HTERT RPE-1 (cell line): ENCODE measurements around the gene MMP25.
"Not testable (repeated sequence)": the region's sequence is repeated elsewhere in the genome, so short reads cannot be mapped to it uniquely, and the experiment has no call there.

Experiments used
- in situ Hi-C: fragments of 300-500 bp; cut with MboI; formaldehyde crosslinking; loops from 4 replicates; pipeline ENCODE4 v1.14.3; 2020; ENCODE audit warnings: low sequenced_read_pairs

Gene MMP25

DNA sequence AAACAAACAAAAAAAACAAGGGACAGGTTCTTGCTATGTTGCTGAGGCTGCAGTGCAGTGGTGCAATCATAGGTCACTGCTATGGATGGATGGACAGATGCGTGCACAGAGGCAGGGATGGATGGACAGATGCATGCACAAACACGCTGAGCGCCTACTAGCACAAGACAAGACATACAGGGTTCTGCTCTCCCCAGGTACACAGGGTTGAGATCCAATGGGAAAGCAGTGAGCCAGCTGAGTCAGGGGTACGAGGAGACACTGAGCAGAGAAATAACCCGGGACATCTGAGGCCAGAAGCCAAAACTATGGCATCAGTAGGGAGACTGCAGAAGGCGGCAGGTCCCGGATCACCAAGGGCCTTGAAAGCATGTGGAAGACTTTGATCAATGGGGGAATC is 25.3 kb downstream of the MMP25 start:
- in situ Hi-C loops = no loop called here

DNA sequence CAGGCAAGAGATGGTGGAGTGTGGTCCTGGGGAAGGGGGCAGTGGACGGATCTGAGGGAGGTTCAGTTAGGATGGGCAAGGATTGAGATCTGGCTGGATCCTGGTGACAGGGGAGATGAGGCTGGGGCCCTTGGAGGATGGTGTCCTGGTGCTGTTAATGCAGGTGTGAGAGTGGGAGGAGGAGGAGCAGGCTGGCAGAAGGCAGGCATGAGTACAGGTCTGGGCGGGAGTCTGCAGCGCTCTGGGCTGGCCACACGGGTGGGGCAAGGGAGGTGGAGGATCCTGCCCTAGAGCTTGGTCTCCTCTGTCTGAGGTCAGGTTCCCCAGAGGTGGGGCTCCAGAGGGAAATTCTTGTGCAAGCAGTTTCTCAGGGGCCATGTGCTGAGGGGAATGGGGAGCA is 25.8 kb downstream of the MMP25 start:
- in situ Hi-C loops = not testable (repeated sequence)

DNA sequence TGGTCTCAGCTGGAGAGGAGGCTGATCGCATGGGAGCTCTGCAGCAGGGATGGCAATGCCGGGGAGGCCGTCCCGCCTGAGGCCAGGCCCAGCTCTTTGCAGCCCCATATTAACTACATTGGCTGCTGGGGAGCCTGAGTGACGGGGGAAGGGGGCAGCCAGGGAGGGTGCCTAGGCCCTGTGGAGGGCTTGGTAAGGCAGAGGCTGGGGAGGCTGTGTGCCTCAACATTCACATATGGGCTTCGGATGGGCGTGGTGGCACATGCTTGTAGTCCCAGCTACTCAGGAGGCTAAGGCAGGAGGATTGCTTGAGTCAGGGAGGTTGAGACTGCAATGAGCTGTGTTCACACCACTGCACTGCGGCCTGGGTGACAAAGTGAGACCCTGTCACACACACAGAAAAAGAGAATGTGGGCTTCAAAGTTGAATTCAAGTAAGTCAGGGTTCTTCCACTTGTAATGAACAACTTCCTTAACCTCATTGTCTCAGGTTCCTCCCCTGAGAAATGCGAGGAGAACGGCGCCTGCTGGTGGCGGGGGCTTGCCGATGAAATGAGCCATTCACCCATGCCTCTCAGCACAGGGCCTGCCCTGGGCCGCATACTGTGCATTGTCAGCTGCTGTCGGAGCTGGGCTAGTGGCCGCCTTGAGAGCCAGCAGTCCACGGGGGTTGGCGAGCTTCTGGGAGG is 26.4 kb downstream of the MMP25 start:
- in situ Hi-C loops = not testable (repeated sequence)

DNA sequence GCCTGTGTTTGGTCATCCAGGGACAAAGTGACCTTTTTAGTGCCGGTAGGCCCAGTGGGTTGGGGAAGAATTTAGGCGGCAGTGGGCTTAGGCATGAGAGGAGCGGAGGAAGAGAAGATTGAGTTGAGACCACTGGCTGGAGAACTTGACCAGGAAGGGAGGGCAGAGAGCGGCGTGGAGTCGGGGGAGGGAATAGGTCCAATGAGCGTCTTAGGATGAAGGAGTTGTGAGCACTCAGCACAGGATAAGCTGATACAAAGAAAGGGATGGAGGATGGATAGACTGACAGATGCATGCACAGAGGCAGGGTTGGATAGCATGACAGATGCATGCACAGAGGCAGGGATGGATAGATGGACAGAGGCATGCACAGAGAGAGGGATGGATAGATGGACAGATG is 27.1 kb downstream of the MMP25 start:
- in situ Hi-C loops = no loop called here

DNA sequence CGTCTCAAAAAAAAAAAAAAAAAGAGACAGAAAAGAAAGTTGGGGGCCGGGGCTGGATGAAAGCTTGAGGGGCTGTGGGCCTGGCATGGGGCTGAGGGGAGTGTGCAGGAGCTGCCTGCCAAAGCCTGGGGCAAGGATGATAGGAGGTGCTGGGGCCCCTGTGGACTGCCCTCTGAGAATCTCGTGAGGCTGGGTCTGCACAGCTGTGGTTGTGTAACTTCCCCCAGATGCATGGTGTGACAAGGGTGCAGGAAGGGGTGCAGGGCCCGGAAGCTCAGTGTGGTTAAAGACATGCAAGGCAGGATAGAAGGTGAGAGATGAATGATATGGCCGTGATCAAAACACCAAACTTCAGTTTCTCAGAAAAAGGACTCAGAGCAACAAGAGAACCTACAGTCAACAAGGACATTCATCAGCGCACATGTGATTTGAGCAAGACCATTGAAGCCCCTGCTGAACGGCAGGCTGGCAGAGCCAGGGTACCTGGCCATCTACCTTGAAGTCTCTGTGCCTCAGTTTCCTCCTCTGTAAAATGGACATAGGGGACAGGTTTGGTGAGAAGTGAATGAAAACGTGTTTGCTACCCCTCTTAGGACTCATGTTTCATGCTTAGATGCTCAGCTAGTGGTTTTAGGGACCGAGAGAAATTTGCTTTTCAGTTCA is 28.6 kb downstream of the MMP25 start:
- in situ Hi-C loops = no loop called here

DNA sequence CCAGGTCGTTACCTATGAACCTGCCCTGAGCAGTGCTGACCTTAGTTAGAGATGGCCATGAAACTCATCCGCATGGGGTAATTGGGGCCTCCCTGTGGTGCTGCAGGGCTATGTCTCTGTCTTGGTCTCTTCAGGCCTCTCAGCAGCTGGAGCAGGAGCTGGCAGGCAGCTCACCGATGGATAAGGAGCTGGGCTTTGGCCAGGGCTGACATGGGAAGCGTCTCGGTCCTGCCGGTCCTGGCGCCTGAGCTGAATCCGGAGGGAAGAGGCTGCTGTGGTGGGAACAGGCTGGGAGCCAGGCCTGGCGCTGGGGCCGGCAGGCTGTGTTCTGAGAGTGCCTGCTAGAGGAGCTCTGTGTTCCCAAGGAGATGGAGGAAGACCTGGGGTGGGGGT is 29.2 kb downstream of the MMP25 start:
- in situ Hi-C loops = no loop called here

DNA sequence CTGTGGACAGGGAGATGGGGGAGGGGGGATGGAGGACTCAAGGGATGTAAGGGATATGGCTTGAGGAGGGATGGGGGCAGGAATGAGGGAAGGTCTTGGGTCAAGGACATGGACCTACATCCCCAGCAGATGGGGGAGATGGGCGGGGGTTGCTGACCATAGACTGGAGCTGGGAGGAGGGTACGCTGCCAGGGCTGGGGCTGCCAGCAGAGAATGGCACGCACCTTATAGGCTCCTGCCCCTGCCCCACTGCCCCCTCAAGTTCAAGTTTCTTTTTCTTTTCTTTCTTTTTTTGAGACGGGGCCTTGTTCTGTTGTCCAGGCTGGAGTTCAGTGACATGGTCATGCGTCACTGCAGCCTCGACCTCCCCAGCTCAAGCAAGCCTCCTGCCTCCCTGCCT is 29.6 kb downstream of the MMP25 start:
- in situ Hi-C loops = not testable (repeated sequence)

DNA sequence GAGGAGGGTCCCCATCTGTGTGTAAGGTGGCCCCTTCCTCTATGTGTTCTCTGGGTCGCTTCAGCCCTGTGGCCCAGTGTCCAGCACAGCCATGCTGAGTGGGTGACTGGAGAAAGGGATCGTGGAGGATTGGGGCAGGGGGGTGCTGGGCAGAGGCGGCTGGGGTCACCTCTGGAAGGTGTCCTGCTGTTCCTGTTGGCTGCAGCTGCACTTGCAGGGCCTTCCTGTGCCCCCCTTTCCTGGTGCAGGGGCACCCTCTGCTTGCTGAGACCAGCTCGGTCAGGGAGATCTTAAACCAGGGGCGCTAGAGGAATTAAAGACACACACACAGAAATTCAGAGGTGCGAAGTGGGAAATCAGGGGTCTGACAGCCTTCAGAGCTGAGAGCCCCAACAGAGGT is 30.2 kb downstream of the MMP25 start:
- in situ Hi-C loops = no loop called here

DNA sequence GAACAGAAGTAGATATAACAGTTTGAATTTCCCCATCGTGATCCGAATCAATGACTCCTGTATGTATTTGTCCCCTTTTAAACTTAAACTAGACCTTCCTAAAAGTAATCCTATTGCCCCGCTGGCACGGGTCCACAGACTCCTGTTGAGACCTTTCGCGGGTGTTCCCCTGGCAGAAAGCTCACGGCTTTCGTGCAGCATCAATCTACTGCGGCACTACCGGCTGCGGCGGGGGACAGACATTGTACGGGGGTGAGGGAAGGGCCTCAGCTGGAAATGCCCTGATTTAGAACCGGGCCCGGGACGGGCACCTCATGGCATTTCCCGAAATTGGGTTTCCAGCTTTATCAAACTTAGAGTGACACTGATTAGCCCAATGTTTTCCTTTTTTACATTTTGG is 33.7 kb downstream of the MMP25 start:
- in situ Hi-C loops = no loop called here

DNA sequence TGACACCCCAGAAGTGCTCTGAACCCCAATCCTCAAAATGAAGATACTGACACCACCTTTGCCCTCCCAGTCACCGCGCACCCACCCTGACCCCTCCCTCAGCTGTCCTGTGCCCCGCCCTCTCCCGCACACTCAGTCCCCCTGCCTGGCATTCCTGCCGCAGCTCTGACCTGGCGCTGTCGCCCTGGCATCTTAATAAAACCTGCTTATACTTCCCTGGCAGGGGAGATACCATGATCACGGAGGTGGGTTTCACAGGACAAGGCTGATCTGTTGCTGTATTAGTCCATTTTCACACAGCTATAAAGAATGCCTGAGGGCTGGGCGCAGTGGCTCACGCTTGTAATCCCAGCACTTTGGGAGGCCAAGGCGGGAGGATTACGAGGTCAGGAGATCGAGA is 35.6 kb downstream of the MMP25 start:
- in situ Hi-C loops = not testable (repeated sequence)

DNA sequence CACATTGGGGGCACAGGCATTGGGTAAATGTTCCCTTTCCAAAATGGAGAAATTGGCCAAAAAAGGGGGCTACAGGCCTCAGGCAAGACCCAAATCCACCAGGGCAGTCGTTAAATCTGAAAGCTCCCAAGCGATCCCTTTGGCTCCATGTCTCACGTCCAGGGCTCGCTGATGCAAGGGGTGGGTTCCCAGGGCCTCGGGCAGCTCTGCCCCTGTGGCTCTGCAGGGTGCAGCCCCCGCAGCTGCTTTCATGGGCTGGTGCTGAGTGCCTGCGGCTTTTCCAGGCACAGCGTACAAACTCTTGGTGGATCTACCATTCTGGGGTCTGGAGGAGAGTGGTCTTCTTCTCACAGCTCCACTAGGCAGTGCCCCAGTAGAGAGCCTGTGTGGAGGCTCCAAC is 37.0 kb downstream of the MMP25 start:
- in situ Hi-C loops = not testable (repeated sequence)

DNA sequence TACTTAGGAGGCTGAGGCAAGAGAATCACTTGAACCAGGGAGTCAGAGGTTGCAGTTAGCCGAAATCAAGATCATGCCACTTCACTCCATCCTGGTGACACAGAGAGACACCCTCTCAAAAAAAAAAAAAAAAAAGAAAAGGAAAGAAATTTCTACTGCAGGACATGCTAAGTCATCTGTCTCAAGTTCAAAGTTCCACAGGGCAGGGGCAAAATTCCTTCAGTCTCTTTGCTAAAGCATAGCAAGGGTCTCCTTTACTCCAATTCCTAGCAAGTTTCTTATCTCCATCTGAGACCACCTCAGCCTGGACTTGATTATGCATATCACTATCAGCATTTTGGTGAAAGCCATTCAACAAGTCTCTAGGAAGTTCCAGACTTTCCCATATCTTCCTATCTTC is 38.1 kb downstream of the MMP25 start:
- in situ Hi-C loops = no loop called here

DNA sequence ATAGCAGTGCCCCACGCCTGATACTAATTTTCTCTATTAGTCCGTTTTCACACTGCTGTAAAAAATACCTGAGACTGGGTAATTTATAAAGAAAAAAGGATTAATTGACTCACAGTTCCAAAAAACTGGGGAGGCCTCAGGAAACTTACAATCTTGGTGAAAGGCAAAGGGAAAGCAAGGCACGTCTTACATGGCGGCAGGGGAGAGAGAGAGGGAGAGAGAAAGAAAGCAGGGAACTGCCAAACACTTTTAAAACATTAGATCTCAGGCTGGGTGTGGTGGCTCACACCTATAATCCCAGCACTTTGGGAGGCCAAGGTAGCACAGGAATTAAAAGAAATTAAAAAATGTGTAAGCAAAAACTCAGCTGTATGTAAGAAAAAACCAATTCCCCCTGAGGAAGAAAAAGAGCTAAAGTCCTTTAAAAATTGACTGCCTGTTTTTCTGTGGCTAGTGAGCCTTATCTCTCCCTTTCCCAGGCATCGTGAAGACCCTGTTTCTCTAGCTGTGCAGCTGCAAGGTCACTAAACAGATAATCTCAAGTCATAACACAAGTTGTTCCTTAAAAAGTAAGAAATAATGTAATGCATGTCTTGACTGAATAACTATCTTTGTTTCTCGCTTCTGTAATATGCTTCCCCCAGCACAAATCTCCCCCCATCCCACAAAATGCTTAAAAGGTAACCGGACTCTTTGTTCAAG is 38.8 kb downstream of the MMP25 start:
- in situ Hi-C loops = no loop called here

DNA sequence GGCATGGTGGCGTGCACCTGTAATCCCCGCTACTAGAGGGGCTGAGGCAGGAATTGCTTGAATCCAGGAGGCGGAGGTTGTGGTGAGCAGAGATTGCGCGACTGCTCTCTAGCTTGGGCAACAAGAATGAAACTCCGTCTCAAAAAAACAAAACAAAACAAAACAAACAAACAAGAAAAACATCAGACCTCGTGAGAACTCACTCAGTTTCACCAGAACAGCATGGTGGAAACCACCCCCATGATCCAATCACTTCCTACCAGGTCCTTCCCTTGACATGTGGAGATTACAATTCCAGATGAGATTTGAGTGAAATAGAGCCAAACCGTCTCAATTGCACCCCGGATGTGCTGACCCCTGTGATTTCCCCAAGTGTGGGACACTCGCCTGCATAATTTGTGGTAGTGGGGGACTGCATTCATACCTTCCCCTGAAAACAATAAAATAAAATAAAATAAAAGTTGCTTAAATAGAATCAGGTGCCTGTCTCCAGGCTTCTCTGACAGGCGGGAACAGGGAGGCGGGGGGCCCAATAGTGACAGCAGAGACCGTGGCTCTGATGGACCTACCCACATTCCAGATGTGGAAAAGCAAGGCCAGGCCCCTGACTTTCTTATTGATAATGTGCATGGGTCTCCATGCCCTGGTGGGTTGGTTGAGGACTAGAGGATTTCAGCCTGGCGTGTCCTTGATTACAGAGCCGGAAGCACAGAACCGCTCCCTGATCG is 39.7 kb downstream of the MMP25 start:
- in situ Hi-C loops = no loop called here

DNA sequence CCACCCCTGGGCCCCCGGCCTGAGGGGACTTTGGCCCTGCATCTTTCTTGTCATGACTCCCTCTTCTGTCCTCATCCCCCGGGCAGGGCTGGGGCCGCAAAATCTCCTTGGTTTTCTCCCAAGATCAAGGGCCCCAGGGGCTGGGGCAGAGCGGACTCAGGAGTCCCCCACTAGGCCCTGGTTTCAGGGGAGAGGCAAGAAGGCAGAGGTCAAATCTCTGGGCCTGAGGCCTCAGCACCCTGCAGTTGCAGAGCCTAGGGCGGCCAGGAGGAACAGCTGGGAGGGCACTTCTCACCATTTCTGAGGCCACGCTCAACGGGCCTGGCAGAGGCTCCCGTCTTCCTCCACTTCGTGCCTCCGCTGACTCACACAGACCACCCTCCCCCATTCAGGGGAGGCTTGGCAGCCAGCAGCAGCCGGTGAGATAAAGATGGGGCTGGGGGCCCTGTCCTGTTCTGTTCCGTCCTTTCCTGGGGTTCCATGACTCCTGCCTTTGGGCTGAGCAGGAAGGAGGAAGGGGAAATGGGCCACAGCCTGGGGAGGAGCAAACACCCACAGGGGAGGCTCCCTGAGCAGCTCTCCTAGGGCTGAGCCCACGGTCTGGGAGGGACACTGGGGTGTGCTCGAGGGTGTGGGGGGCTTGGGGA is 40.4 kb downstream of the MMP25 start:
- in situ Hi-C loops = no loop called here

DNA sequence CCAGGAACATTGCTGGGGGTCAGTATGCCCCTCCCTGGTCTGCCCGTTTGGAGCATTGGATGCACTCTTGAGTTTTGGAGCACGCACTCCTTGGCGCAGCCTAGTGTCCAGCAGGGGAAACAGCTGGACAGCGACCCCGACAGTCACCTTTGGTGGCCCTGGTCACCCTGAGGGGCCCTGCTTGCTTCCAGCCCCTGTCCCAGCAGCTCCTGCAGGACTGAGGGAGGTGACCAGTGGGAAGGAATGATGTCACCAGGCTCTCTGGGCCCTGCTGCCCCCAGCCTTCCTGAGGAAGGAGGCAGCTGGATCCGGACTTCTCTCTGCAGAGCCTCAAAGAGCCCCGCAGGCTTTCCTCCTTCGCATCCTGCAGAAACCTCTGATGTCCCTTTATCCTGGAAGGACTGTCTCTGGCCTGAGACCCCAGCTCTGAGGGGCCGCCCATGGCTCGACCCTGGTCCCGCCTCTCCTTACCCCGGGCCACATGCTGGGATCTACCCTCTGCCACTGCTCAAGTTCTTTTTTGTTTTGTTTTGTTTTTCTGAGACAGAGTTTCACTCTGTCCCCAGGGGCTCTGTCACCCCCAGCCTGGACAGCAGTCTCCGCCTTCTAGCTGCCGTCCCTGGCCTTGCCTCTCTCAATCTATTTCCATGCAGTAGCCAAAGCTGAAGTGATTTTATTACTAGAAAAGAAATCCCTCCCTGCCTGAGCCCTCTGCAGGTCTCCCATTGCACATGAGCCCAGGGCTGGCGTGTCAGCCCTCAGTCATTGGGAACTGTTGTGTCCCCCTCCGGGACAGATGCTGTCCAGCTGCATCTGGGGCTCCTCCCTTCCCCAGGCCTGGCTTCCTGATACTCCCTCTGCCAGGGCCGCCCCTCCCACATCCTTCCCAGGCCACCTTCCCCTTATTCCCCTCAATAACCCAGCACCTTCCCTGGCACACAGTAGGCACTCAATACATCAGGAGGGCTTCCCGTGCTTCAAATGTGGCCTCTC is 41.2 kb downstream of the MMP25 start:
- in situ Hi-C loops = no loop called here

DNA sequence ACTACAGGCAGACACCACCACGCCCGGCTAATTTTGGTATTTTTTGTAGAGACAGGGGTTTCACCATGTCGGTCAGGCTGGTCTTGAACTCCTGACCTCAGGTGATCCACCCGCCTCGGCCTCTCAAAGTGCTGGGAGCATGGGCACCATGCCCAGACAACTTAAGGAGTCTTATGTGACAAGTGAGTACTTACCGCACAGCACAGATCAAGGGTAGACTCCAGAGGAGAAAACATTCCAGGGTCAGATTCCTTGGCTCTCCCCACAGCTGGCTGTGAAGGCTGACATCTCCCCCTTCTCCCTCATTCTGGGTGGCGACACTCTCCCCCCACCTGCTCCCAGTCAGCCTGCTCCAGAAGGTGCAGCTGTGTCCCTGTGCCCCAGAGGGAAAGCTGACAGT is 42.1 kb downstream of the MMP25 start:
- in situ Hi-C loops = no loop called here

DNA sequence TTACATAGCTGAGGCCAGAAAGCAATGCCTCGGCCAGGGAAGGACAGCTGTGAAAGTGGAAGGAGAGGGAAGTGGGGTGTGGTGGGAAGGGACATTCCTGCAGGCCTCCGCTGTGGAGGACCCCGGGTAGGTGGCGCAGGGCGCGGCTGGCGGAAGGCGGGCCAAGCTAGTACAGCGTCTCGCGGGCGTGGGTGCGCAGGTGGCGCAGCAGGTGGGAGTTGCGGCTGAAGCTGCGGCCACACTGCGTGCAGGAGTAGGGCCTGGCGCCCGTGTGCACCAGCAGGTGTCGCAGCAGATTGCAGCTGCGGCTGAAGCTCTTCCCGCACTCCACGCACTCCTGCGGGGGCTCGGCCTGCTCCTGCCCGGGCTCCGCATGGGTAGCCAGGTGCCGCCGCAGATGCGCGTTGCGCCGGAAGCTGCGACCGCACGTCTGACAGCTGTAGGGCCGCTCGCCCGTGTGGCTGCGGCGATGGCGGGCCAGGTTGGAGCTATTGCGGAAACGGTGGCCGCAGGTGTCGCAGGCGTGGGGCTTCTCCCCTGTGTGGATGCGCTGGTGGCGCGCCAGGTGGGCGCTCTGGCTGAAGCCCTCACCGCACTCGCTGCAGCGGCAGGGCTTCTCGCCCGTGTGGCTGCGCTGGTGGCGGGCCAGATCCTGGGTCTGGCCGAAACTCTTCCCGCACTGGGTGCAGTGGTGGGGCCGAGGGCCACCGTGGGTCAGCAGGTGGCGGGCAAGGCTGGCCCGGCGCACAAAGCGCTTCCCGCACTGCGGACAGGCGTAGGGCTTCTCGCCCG is 42.8 kb downstream of the MMP25 start:
- in situ Hi-C loops = no loop called here
